Neuronal stem cell (in vitro differentiated cells): ENCODE measurements around the gene HSPB8.
A peak's percentile ranks its signal among the peaks of the same experiment; 100 is the strongest.

Experiments
- DNase-seq: peaks from one replicate; pipeline ENCODE4 v3.0.0-alpha.2; 2013; ENCODE audit warnings: low spot score
- H2AFZ ChIP-seq: one replicate; pipeline ENCODE4 v1.6.1; 2013; ENCODE audit warnings: mild to moderate bottlenecking, low read length, inconsistent platforms
- H2AK5ac ChIP-seq: 2 replicates; pipeline ENCODE4 v1.6.1; 2013; ENCODE audit warnings: low read depth, mild to moderate bottlenecking, inconsistent platforms, low read length, moderate library complexity, mixed read lengths
- H2BK120ac ChIP-seq: 2 replicates; pipeline ENCODE4 v1.6.1; 2013; ENCODE audit warnings: low read depth, mild to moderate bottlenecking, inconsistent platforms, low read length, moderate library complexity, mixed read lengths
- H2BK12ac ChIP-seq: one replicate; pipeline ENCODE4 v1.6.1; 2013; ENCODE audit warnings: low read length, inconsistent platforms
- H2BK15ac ChIP-seq: 2 replicates; pipeline ENCODE4 v1.6.1; 2013; ENCODE audit warnings: mild to moderate bottlenecking, low read length, inconsistent platforms, mixed read lengths
- H2BK5ac ChIP-seq: one replicate; pipeline ENCODE4 v1.6.1; 2013; ENCODE audit warnings: inconsistent platforms, mild to moderate bottlenecking, low read length, moderate library complexity
- H3K14ac ChIP-seq: one replicate; pipeline ENCODE4 v1.6.1; 2013; ENCODE audit warnings: low read length, inconsistent platforms
- H3K18ac ChIP-seq: 2 replicates; pipeline ENCODE4 v1.6.1; 2013; ENCODE audit warnings: low read length, inconsistent platforms
- H3K23ac ChIP-seq: 2 replicates; pipeline ENCODE4 v1.6.1; 2013; ENCODE audit warnings: low read depth, mild to moderate bottlenecking, mixed read lengths, low read length, inconsistent platforms; ENCODE audit not compliant: poor library complexity
- H3K27ac ChIP-seq: replicated peaks from 3 replicates; pipeline ENCODE4 v1.5.1; 2013; ENCODE audit warnings: low read length, inconsistent platforms
- H3K27me3 ChIP-seq, 3 experiments: 2 replicates each; pipeline ENCODE4 v1.6.1; 2013; ENCODE audit warnings: low read length in 3 of 3, mild to moderate bottlenecking in 2 of 3, inconsistent platforms in 1 of 3, low read depth in 1 of 3, mixed read lengths in 1 of 3, moderate library complexity in 1 of 3; ENCODE audit not compliant: control insufficient read depth in 3 of 3, insufficient read depth in 3 of 3
- H3K36me3 ChIP-seq, 2 donors: replicated peaks in 1 of 2; 2 replicates each; pipeline ENCODE4 v1.6.1; 2013; ENCODE audit warnings: low read length in 2 of 2; ENCODE audit not compliant: control insufficient read depth in 2 of 2, insufficient read depth in 2 of 2
- H3K4ac ChIP-seq: 2 replicates; pipeline ENCODE4 v1.6.1; 2013; ENCODE audit warnings: inconsistent platforms, mild to moderate bottlenecking, low read length, moderate library complexity
- H3K4me1 ChIP-seq, 2 donors: 1 replicate in 1 of 2; 2 replicates in 1 of 2; pipeline ENCODE4 v1.6.1; 2013; ENCODE audit warnings: low read length in 2 of 2, low read depth in 1 of 2; ENCODE audit not compliant: control insufficient read depth in 2 of 2, insufficient read depth in 1 of 2
- H3K4me2 ChIP-seq: one replicate; pipeline ENCODE4 v1.6.1; 2013; ENCODE audit warnings: mild to moderate bottlenecking, low read length, inconsistent platforms; ENCODE audit not compliant: insufficient read depth, poor library complexity, severe bottlenecking
- H3K4me3 ChIP-seq, 2 donors: 2 replicates each; pipeline ENCODE4 v1.5.1; 2013; ENCODE audit warnings: low read length in 2 of 2, mild to moderate bottlenecking in 2 of 2, inconsistent platforms in 1 of 2, moderate library complexity in 1 of 2
- H3K79me1 ChIP-seq: one replicate; pipeline ENCODE4 v1.6.1; 2013; ENCODE audit warnings: low read depth, mild to moderate bottlenecking, inconsistent platforms, low read length, moderate library complexity
- H3K9ac ChIP-seq: one replicate; pipeline ENCODE4 v1.6.1; 2013; ENCODE audit warnings: mild to moderate bottlenecking, low read depth, low read length, inconsistent platforms; ENCODE audit not compliant: poor library complexity
- H3K9me3 ChIP-seq, 2 donors: replicated peaks in 1 of 2; 2 replicates each; pipeline versions ENCODE3 to v1.6.1; 2013; ENCODE audit warnings: low read length in 2 of 2, mild to moderate bottlenecking in 2 of 2, inconsistent platforms in 1 of 2, low read depth in 1 of 2, mixed read lengths in 1 of 2, moderate library complexity in 1 of 2; ENCODE audit not compliant: control insufficient read depth in 2 of 2, insufficient read depth in 1 of 2
- H4K8ac ChIP-seq: one replicate; pipeline ENCODE4 v1.6.1; 2013; ENCODE audit warnings: low read depth, mild to moderate bottlenecking, inconsistent platforms, low read length, moderate library complexity
- H4K91ac ChIP-seq: one replicate; pipeline ENCODE4 v1.6.1; 2013; ENCODE audit warnings: low read length, low read depth, mild to moderate bottlenecking, inconsistent platforms; ENCODE audit not compliant: poor library complexity
- WGBS, 2 donors: extraction: QIAGEN DNeasy Blood & Tissue Kit; methylation state at CpG; one replicate each; pipeline ENCODE4 v1.1.7; 2013; ENCODE audit warnings: missing lambda C conversion rate in 2 of 2, mixed read lengths in 1 of 2; ENCODE audit not compliant: insufficient read length in 2 of 2, insufficient replicate concordance in 1 of 2; ENCODE audit errors: extremely low coverage in 2 of 2; 5-methylcytosine and 5-hydroxymethylcytosine counted together

The HSPB8 gene

GRCh38 chr12:119180380-119181040, 1.8 kb downstream of the HSPB8 start:
- Histone ChIP-seq H2AFZ (no peak overlapping the region), H3K9me3 (no peaks in the 10 kb centered on the region), H3K4me3 (no peak overlapping the region), H3K79me1 (no peaks in the 10 kb centered on the region), H3K27me3 (peaks cover 0 to 7% (median 5%) of the 10 kb centered on the region in 3 experiments), H3K23ac (no peak overlapping the region), H2BK15ac (peak overlapping the region; percentile 55), H2BK120ac (no peak overlapping the region), H4K8ac (no peak overlapping the region), H3K18ac (peak overlapping the region; percentile 84), H2AK5ac (no peak overlapping the region), H3K27ac (no peak overlapping the region), H3K4me1 (peaks cover 0 to 20% of the 10 kb centered on the region in 2 donors), H3K36me3 (no peaks in the 10 kb centered on the region), H4K91ac (no peak overlapping the region), H2BK5ac (no peak overlapping the region), H3K9ac (no peak overlapping the region), H3K4me2 (no peak overlapping the region), H3K14ac (no peak overlapping the region), H3K4ac (no peak overlapping the region), H2BK12ac (peak overlapping the region; percentile 95)
- WGBS, 2 donors: no CpG with 5 or more reads among the region's 7 CpGs
- no peak for DNase-seq

DNA sequence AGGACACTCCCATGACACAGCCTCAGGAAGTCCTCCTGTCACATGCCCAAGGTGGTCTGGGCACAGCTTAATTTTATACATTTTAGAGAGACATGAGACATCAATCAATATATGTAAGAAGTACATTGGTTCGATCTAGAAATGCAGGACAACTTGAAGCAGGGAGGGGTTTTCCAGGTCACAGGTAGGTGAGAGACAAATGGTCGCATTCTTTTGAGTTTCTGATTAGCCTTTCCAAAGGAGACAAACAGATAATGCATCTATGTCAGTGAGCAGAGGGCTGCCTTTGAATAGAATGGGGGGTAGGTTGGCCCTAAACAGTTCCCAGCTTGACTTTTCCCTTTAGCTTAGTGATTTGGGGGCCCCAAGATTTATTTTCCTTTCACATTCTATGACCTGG, 2.5 kb downstream of the HSPB8 start:
- no peak overlapping the region for H3K4ac ChIP-seq
- DNase-seq: no peak
- H4K8ac ChIP-seq: no peak overlapping the region
- no peak overlapping the region for H3K27ac ChIP-seq
- H3K27me3 ChIP-seq: peaks cover 0 to 7% (median 5%) of the 10 kb centered on the region in 3 experiments
- no peak overlapping the region for H3K23ac ChIP-seq
- no peaks in the 10 kb centered on the region for H3K9me3 ChIP-seq
- H3K79me1 ChIP-seq: no peaks in the 10 kb centered on the region
- H3K14ac ChIP-seq: no peak overlapping the region
- H2BK12ac ChIP-seq: no peak overlapping the region
- H3K18ac ChIP-seq: no peak overlapping the region
- no peak overlapping the region for H2BK5ac ChIP-seq
- H2BK15ac ChIP-seq: no peak overlapping the region
- no peak overlapping the region for H3K4me2 ChIP-seq
- no peak overlapping the region for H2BK120ac ChIP-seq
- peaks cover 0 to 17% of the 10 kb centered on the region in 2 donors for H3K4me1 ChIP-seq
- WGBS, 2 donors: no CpG with 5 or more reads among the region's 2 CpGs
- no peak overlapping the region for H3K4me3 ChIP-seq
- H4K91ac ChIP-seq: no peak overlapping the region
- H2AK5ac ChIP-seq: no peak overlapping the region
- H3K36me3 ChIP-seq: no peaks in the 10 kb centered on the region
- H2AFZ ChIP-seq: no peak overlapping the region
- no peak overlapping the region for H3K9ac ChIP-seq

DNA sequence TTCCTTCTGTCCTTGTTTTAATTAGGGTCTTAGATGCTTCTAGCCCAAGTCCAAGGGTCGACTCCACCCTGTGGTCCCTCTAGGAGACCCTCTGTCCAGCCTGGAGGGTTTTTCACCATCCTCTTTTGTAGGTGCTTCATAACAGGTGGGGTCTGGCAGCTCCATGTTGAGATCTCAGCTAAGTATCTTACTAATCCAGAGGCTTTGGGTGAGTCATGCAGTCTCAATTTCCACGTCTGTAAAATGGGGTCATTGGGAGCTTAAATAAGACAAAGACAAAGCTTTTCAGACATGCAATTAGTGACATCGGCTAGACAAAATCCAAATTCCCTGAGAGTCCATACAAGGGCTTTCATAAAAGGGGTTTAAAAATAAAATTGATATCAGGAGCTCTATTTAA, 3.2 kb downstream of the HSPB8 start:
- Histone ChIP-seq H4K91ac (no peak overlapping the region), H3K23ac (no peak overlapping the region), H3K14ac (no peak overlapping the region), H3K27ac (no peak overlapping the region), H3K9ac (no peak overlapping the region), H3K18ac (no peak overlapping the region), H2BK12ac (no peak overlapping the region), H2BK5ac (no peak overlapping the region), H3K4ac (no peak overlapping the region), H2AFZ (no peak overlapping the region), H2AK5ac (no peak overlapping the region), H3K4me2 (no peak overlapping the region), H2BK120ac (no peak overlapping the region), H3K9me3 (no peaks in the 10 kb centered on the region), H3K4me1 (peaks cover 0 to 17% of the 10 kb centered on the region in 2 donors), H4K8ac (no peak overlapping the region), H3K79me1 (no peaks in the 10 kb centered on the region), H3K36me3 (no peaks in the 10 kb centered on the region), H2BK15ac (no peak overlapping the region), H3K27me3 (peaks cover 0 to 7% (median 5%) of the 10 kb centered on the region in 3 experiments), H3K4me3 (no peak overlapping the region)
- DNase-seq: no peak
- WGBS, 2 donors: no CpG with 5 or more reads among the region's 3 CpGs

GRCh38 chr12:119182701-119183493, 4.2 kb downstream of the HSPB8 start:
- H3K4me3 ChIP-seq: no peak overlapping the region
- H2BK15ac ChIP-seq: no peak overlapping the region
- DNase-seq: no peak
- no peaks in the 10 kb centered on the region for H3K36me3 ChIP-seq
- H3K14ac ChIP-seq: no peak overlapping the region
- no peak overlapping the region for H3K23ac ChIP-seq
- no peak overlapping the region for H2BK120ac ChIP-seq
- no peak overlapping the region for H4K91ac ChIP-seq
- WGBS, 2 donors: no CpG with 5 or more reads among the region's 5 CpGs
- no peak overlapping the region for H2AFZ ChIP-seq
- H3K4me2 ChIP-seq: no peak overlapping the region
- H2AK5ac ChIP-seq: no peak overlapping the region
- no peaks in the 10 kb centered on the region for H3K79me1 ChIP-seq
- H3K4me1 ChIP-seq: peaks cover 0 to 17% of the 10 kb centered on the region in 2 donors
- no peak overlapping the region for H4K8ac ChIP-seq
- H3K9me3 ChIP-seq: no peaks in the 10 kb centered on the region
- no peak overlapping the region for H2BK5ac ChIP-seq
- no peak overlapping the region for H3K4ac ChIP-seq
- H3K18ac ChIP-seq: no peak overlapping the region
- no peak overlapping the region for H3K27ac ChIP-seq
- H3K9ac ChIP-seq: no peak overlapping the region
- peaks cover 0 to 7% (median 5%) of the 10 kb centered on the region in 3 experiments for H3K27me3 ChIP-seq
- no peak overlapping the region for H2BK12ac ChIP-seq
